COLO668 (cell line): Measurements from ENCODE around the gene SH3TC1.

Experiments used
- DNase-seq: peaks from one replicate; lab custom pipeline; 2025; ENCODE audit not compliant: unreplicated experiment; lab: John Stamatoyannopoulos, UW

Gene SH3TC1

DNA sequence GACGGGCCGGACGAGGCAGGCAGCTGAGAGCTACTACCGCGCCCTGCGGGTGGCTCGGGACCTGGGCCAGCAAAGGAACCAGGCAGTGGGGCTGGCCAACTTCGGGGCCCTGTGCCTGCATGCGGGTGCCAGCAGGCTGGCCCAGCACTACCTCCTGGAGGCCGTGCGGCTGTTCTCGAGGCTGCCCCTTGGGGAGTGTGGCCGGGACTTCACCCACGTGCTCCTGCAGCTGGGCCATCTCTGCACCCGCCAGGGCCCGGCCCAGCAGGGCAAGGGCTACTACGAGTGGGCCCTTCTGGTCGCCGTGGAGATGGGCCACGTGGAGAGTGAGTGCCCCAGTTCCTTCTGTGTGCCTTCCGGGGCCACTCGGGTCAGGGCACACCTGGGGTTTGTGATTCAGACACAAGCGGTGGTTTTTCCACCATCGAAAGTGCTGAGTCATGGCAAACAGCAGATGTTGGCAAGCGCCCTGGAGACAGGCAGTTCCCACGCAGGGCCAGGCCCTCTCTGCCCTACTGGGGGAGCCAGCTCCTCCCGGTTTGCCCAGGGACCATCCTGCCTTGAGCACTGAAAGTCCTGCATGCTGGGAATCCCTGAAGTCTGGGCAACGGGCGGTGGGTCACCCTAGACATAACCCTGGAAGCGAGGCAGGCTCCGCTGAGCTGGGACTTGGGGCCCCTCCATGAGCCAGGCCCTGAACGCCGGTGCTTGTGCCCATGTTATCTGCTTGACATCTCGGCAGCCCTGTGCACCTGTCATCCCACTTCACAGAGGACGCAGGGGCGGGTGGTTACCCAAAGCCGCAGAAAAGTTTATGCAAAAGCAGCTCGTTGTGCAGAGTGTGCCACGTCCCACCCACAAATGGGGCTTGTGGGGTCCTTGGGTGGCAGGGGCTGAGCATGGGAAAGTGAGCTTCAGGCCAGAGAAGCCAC, 29.5 kb downstream of the SH3TC1 start:
- peak; percentile 89 for DNase-seq

DNA sequence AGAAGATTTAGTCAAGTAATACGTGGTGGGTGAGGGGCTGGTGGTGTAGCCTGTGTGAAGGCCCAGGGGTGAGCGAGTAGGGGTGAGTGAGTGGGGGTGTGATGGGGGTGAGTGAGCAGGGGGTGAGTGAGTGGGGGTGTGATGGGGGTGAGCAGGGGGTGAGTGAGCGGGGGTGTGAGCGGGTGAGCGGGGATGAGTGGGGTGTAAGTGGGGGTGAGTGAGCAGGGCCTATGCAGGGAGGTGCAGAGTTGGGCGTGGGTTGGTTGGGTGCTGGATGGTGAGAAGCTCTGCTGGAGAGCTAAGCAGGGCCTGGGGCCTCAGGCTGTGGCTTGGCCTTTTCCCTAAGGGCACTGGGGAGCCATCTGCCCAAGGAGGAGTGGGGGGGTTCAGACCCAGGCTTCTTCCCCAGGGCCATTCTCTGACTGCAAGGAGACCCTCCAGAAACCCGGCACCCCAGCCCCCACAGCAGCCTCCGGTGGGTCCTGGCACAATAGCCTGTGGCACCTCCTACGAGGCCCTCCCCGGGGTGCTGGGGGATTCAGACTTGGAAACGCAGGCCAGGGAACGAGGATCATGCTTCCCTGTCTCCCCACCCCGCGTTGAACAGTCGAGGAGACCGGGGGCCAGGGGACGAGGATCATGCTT, 30.4 kb downstream of the SH3TC1 start:
- no peak for DNase-seq

- DNase-seq, result no peak
Observed at GRCh38 chr4:8230033-8230432, 30.9 kb downstream of the SH3TC1 start.

GRCh38 chr4:8230891-8231290, 31.8 kb downstream of the SH3TC1 start:
- no peak for DNase-seq

- DNase-seq, result no peak
Observed at GRCh38 chr4:8231551-8232049, 32.5 kb downstream of the SH3TC1 start.

DNA sequence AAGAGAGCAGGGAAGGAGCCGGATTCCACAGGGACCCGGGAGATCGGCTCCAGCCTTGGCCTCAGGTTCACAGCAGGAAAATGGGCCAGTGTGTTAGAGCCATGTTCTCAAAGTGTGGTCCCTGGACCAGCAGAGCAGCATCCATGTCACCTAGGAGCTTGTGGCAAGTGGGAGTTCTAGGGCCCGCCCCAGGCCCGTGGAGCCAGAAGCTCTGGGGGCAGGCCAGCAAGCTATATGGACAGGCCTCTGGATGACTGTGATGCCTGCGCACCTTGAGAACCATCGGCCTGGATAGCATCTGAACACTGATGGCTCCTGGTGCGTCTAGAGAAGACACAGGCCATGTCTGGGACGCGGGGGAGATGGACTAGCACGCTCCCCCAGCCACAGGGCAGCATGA, 33.7 kb downstream of the SH3TC1 start:
- DNase-seq, result no peak

DNA sequence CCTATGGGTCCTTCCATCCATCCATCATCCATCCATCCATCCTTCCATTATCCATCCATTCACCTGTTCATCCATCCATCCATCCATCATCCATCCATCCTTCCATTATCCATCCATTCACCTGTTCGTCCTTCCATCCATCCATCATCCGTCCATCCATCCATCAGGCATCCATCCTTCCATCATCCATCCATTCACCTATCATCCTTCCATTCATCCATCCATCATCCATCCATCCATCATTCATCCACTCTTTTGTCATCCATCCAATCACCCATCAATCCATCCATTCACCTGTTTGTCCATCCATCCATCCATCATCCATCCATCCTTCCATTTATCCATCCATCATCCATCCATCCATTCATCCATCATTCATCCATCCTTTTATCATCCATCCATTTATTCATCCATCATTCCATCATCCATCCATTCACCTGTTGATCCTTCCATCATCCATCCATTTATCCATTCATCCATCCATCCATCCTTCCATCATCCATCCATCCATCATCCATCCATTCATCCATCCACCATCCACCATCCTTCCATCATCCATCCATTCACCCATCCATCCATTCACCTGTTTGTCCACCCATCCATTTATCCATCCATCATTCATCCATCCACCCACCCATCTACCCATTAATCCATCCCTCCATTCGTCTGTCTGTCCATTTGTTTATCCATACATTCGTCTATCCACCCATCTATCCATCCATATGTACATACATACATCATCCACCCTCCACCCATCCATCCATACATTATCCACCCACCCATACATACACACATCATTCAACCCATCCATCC, 34.8 kb downstream of the SH3TC1 start:
- DNase-seq, result no peak

DNA sequence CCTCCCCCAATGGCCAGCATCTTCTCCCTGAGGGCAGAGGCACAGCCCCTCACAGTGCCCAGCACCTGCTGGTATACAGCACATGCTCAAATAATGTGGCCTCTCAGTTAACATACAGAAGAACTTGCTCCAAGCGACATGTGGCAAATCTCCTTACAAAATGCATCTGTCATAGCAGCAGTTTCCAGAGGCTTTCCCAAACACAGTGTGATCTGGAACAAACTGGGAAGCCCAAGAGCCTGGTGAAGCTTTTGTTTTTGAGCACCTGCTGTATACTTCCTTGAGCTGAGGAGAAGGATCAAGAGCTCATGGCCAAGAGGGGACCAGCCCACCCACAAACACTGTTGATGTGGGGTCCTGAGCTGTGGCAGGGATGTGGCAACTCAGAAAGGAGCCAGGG, 35.6 kb downstream of the SH3TC1 start:
- DNase-seq, result no peak

DNA sequence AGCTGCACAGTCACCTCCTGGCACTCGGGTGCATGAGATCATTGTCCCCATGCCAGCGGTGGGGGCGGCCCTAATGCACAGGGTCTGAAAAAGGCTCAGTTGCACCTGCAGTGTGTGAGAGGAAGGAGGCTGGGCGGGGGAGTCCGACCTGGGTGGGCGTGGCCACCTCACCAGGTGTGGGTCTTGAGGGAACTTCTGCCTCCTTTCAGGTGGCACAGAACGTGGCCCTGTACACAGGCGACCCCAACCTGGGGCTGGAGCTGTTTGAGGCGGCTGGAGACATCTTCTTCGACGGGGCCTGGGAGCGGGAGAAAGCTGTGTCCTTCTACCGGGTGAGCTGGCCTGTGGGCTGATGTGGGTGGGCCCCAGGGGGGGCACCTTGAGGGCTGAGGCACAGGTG, 36.1 kb downstream of the SH3TC1 start:
- DNase-seq, result peak; percentile 88

- no peak for DNase-seq
Observed at GRCh38 chr4:8235686-8236085, 36.6 kb downstream of the SH3TC1 start.

DNA sequence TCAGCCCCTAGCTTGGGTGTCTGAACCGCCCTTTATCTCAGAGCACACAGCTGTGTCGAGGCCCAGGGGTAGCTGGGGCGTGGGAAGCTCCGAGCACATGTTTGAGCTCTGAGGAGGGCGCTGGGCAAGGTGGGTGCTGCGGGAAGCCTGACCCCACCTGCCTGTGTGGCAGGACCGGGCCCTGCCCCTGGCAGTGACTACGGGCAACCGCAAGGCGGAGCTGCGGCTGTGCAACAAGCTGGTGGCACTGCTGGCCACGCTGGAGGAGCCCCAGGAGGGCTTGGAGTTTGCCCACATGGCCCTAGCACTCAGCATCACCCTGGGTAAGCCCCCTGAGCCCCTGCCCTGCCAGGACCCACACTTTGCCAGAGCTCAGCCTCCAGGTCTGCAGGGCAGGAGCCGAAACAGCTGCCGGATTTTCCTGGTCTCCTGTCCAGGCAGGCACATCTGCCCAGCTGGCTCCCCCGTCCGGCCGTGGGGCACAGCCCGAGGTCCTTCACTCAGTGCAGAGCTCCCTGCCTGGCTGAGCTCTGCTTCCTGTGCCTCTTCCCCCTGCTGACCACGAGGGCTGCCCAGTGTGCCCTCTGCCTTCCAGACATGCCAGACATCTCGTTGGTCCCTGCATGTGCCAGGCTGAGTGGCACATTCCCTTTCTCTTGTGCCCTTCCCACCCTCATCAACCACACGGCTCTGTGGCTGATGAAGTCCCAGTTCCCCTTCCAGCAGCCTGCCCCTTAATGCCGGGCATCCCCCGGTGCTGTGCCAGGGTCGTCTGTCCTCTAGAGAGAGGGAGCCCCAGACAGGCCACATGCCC, 37.2 kb downstream of the SH3TC1 start:
- no peak for DNase-seq

GRCh38 chr4:8236920-8237195, 37.8 kb downstream of the SH3TC1 start:
- DNase-seq, result no peak

- DNase-seq, result no peak
Observed at GRCh38 chr4:8237256-8237989, 38.3 kb downstream of the SH3TC1 start.

GRCh38 chr4:8238036-8238511, 39.0 kb downstream of the SH3TC1 start:
- DNase-seq, result peak; percentile 84

DNA sequence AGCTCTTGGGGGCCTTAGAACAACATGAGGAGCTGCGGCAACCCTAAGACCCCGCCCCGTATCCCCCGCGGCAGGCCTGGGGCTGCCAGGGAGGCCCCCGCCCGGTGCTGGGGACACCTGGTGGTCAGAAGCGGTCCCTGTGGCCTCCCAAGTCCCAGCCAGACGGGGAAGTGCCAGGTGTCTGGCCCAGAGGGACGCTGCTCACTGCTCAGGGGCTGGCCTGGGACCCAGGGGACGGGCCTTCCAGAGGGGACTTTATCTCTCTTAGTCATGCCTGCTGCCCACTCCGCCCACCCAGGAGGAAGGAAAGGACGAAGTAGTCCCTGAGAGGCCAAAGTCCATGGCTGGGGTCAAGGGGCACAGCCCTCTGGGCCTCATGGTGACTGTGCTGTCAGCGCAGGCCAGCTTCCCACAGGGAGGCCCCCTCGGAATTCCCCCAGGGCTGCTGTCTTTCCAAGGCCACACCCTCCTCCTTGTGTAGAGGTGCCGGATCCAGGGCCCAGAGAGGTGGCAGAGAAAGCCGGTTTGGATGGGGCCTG, 39.5 kb downstream of the SH3TC1 start:
- peak; percentile 53 for DNase-seq

DNA sequence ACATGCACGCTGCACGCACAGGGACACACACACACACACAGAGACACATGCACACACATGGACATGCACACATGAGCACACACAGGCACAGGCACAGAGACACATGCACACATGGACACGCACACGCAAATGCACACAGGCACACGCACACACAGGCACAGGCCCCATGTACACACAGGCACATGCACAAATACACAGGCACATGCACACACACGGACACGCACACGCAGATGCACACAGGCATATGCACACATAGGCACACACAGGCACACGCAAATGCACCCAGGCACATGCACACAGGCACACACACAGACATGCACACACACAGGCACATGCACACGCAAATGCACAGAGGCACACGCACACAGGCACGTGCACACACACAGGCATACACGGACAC, 40.1 kb downstream of the SH3TC1 start:
- no peak for DNase-seq

- DNase-seq, result no peak
Observed at GRCh38 chr4:8239661-8240060, 40.6 kb downstream of the SH3TC1 start.

DNA sequence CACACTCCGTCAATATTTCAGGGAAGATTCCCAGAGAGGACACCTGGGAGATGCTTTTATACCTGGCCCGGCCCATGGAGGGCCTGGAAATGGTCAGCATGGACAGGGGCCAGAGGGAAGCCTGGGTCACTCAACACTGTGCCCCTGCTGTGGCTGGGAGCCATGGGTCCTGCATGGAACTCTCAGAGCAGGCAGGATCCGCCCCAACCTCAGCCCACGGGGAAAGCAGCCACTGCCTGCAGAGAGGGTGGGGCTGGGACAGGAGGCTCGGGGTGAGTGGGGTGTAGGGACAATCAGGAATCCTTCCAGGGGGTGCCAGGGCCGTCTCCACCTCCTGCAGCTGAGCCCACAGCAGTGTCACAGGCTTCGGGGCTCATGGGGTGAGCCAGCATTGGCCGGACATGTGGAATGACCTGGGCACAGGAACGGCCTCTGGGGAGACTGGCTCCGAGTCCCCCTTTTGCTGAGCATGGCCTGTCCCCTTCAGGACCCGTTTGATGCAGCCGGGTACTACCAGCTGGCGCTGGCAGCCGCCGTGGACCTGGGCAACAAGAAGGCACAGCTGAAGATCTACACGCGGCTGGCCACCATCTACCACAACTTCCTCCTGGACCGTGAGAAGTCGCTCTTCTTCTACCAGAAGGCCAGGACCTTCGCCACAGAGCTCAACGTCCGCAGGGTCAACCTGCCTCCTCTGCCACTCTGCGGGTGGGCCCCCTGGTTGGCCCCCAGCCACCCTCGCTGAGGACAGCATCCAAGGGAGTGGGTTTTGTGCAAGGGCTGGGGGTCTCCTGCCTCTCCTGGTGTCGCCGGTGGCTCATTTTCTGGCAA, 41.3 kb downstream of the SH3TC1 start:
- no peak for DNase-seq
